ENCODE measurements around the gene ALKBH8. TPM values are rescaled to one million over a fixed set of nuclear protein-coding genes. Genes with fewer than 3 reads are reported as not detected.

ALKBH8 gene
- total and polyA plus RNA-seq, 2 of the 8 experiments (the other 6 are each of a cell fraction or from before 2014, with no cell fraction given): 3.6 to 11.9 TPM

- FAIRE-seq (peak; percentile 13), DNase-seq (ENCODE audit: low read depth in 1 of 2, low spot score in 2 of 2) (no peak)
- Histone ChIP-seq H2BK20ac (ENCODE audit: low read length) (no peak overlapping the region), H2BK15ac (ENCODE audit: low read length) (no peak overlapping the region), H3K9ac (replicated peaks in 1 of 4; ENCODE audit: extremely low read depth in 1 of 4, low read depth in 3 of 4, low read length in 3 of 4) (no peak overlapping the region), H3K4me1 (replicated peaks in 1 of 4; ENCODE audit: control insufficient read depth in 3 of 4, insufficient read depth in 4 of 4, low read length in 3 of 4) (no peaks in the 10 kb centered on the region), H3K4ac (replicated peaks; ENCODE audit: insufficient read length, low read depth, low read length) (no peak overlapping the region), H3K79me2 (ENCODE audit: control insufficient read depth in 1 of 2, insufficient read depth in 2 of 2, low read length in 2 of 2) (no peaks in the 10 kb centered on the region), H4K5ac (ENCODE audit: insufficient read length, low read depth, low read length) (no peak overlapping the region), H3K23me2 (ENCODE audit: low read depth, low read length) (no peaks in the 10 kb centered on the region), H2BK12ac (ENCODE audit: low read depth, low read length) (no peak overlapping the region), H2BK5ac (ENCODE audit: low read depth, low read length) (no peak overlapping the region), H4K20me1 (replicated peaks in 1 of 2; ENCODE audit: control insufficient read depth in 1 of 2, insufficient read depth in 2 of 2, low read length in 2 of 2) (no peaks in the 10 kb centered on the region), H3K79me1 (ENCODE audit: low read depth, low read length) (no peaks in the 10 kb centered on the region), H2AK5ac (ENCODE audit: low read depth, low read length) (no peak overlapping the region), H4K8ac (ENCODE audit: extremely low read depth, insufficient read depth, low read length) (no peak overlapping the region), H3K9me3 (ENCODE audit: insufficient read depth in 2 of 2, low read depth in 1 of 2, low read length in 1 of 2) (no peaks in the 10 kb centered on the region), H2AFZ (ENCODE audit: low read length) (no peak overlapping the region), H3K27ac (ENCODE audit: low read depth, low read length) (no peak overlapping the region), H3K4me3 (ENCODE audit: extremely low read depth in 1 of 4, insufficient read depth in 2 of 4, low read depth in 3 of 4, low read length in 4 of 4) (no peak overlapping the region), H3K56ac (replicated peaks; ENCODE audit: insufficient read length, low read depth, low read length) (no peak overlapping the region), H3K27me3 (replicated peaks in 1 of 4; ENCODE audit: control insufficient read depth in 3 of 4, extremely low read depth in 1 of 4, insufficient read depth in 3 of 4, low read length in 3 of 4) (no peaks in the 10 kb centered on the region), H2BK120ac (replicated peaks; ENCODE audit: low read depth, low read length) (no peak overlapping the region), H3K18ac (ENCODE audit: extremely low read depth, low read length) (no peak overlapping the region), H3K14ac (ENCODE audit: insufficient read length) (no peak overlapping the region), H3K36me3 (ENCODE audit: control insufficient read depth in 2 of 4, insufficient read depth in 4 of 4, low read length in 3 of 4) (no peaks in the 10 kb centered on the region), H4K91ac (replicated peaks; ENCODE audit: insufficient read length, low read length) (no peak overlapping the region), H3K4me2 (ENCODE audit: insufficient read depth in 1 of 2, low read depth in 2 of 2, low read length in 2 of 2) (no peak overlapping the region), H3K23ac (ENCODE audit: insufficient read length) (no peak overlapping the region)
- no peak for TF ChIP-seq POLR2A (IDR thresholded peaks at IDR 0.05; ENCODE audit: control extremely low read depth in 1 of 2, low read depth in 2 of 2, low read length in 2 of 2)
- no peak for TF ChIP-seq YY1 (IDR thresholded peaks at IDR 0.05; ENCODE audit: low read depth, low read length)
- no peak for TF ChIP-seq SP1 (IDR thresholded peaks at IDR 0.05; ENCODE audit: low read depth, low read length)
- no peak for TF ChIP-seq TEAD4 (IDR thresholded peaks at IDR 0.05; ENCODE audit: low read depth, low read length)
- no peak for TF ChIP-seq KDM4A (IDR thresholded peaks at IDR 0.05; ENCODE audit: low read depth, low read length, severe bottlenecking)
- TF ChIP-seq SAP30 (IDR thresholded peaks at IDR 0.05; ENCODE audit: insufficient read depth, insufficient replicate concordance, low read length): no peak
- TF ChIP-seq BCL11A (IDR thresholded peaks at IDR 0.05; ENCODE audit: low read depth in 2 of 2, low read length in 2 of 2): no peak
- no peak for TF ChIP-seq NANOG (IDR thresholded peaks at IDR 0.05; ENCODE audit: insufficient read depth, low read depth, low read length, poor library complexity, severe bottlenecking)
- no peak for TF ChIP-seq SIN3A (conservative IDR thresholded peaks at IDR 0.05 in 1 of 2, IDR thresholded peaks at IDR 0.05 in 1 of 2; ENCODE audit: low read depth in 1 of 2, low read length in 2 of 2)
- CTCF ChIA-PET (ENCODE audit: partially characterized antibody): no interaction called here
- WGBS, 2 experiments (ENCODE audit: extremely low coverage in 1 of 2, insufficient coverage in 1 of 2, insufficient read length in 1 of 2, insufficient replicate concordance in 2 of 2, low coverage in 1 of 2, low lambda C conversion rate in 2 of 2, missing lambda C conversion rate in 1 of 2): 86% methylated on average over 4 of the region's 4 CpGs; no CpG with 5 or more reads in 1 of the 2 experiments
- POLR2A ChIA-PET (ENCODE audit: partially characterized antibody): no interaction called here
Observed at GRCh38 chr11:107496011-107496410, 69.5 kb downstream of the ALKBH8 start.
